HG03354 (cell line): ENCODE results near the gene SFXN2.
"Not testable (repeated sequence)": the region's sequence is repeated elsewhere in the genome, so short reads cannot be mapped to it uniquely, and the experiment has no call there.

Experiments used
- ATAC-seq: cut with Tn5 transposase; IDR thresholded peaks from one replicate; pipeline ENCODE4 v1.9.1; 2021; ENCODE audit warnings: mild to moderate bottlenecking; ENCODE audit not compliant: unreplicated experiment, poor library complexity, severe bottlenecking

SFXN2 gene

DNA sequence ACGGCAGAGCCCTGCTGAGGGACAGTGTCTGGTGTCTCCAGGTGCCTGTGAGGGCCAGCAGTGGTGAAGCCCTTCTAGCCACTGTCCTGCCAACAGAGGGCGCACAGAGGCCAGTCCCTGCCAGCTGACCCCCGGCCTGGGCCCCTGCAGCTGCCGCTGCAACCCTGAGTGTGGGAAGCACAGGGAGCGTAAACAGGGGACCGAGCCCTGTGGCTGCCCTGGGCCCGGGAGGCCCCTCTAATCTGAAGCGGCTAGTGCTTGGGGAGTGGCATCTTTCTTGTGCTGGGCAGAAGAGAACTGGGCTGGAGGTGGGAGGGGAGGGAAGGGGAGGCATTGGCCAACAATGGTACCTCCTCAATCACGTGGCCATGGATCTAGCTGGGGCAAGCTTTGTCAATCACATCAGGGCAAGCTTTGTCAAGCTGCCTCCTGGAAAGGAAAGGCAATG, 35.6 kb upstream of the SFXN2 start:
- no peak for ATAC-seq

DNA sequence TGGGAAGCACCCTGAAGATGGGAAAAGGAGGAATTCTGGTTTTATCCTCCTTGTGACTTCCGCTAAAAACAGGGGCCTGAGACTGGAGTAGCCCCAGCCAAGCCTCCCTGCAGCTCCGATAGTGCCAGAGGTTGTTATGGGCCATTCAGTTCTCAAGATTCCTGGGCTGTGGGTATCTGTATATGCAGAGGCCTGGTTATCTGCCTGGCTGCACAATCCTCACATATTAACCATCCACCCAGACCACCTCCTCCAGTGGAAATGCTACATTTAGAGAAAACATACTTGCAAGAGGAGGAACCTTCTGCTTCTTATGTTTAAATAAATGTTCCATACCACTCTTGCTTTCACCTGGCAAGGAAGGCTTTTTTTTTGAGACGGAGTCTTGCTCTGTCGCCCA, 34.8 kb upstream of the SFXN2 start:
- ATAC-seq, result no peak

DNA sequence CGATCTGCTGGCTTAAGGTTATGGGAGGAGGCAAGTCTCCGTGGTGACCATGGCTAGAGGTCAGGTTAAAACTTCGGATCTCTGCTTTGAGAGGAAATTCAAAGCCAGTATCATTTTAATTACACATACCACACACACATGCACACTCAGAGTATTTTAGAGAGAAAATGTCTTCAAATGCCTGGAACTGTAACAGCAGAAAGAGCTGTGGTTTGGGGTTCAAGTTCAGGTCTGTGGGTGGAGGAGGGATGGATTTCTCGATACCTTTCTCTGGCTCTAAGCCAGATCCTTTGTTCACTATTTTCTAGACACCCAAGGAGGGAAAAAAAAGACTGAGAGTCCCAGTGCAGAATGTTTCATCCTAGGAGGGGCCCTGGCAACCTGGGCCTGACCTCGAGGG, 32.7 kb upstream of the SFXN2 start:
- no peak for ATAC-seq

DNA sequence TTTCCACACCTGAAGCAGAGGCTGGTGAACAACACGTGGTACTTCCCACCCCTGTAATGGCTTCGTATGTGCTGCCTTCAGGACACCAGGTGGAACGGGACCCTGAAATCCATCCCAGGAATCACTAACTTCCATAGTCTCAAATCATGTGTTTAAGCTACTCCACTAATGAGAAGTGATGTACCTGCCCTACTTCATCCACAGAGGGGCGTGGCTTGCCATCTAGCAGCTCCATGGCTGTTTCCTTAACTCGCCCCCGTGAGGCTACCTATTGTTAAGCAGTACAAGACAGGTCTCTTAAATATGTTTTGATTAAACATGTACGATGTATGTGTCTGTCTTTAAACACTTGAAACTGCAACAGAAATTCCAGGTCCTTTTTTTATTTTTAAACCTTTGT, 32.0 kb upstream of the SFXN2 start:
- no peak for ATAC-seq

DNA sequence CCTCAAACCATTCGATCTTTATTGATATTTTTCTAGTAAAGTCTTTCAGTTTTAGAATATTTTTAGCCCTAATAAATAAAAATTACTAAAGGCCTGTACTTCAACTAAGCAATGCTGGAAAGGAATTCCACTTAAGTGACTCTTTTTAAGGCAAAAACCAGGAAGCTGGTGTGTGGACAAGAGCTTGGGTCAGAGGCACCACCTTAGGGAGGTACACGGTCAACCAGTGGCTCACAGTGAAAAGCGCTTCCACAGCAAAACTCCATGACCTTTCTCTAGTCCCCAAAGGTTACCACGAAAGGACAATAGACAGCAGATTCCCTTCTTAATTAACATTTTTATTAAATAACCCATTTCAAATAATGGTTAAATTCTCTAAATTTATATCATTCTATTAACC, 31.5 kb upstream of the SFXN2 start:
- no peak for ATAC-seq

DNA sequence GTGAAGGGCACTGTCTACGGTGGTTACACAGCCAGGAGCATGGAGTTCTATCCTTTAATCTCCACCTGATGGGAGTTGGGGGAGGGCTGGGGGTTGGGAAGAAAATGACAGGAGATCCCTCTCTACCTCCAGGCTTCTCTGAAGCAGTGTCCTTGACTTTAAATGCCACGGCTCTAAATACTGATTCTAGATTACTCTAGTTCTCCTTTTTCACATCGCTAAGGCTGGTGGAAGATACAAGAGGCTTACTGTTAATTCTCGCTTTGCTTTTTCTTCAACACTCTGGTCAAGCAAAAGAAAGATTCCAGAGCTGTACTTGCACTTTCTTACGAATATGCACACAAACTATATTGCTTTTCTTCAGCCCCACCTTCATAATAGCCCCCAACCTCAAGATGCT, 30.7 kb upstream of the SFXN2 start:
- no peak for ATAC-seq

DNA sequence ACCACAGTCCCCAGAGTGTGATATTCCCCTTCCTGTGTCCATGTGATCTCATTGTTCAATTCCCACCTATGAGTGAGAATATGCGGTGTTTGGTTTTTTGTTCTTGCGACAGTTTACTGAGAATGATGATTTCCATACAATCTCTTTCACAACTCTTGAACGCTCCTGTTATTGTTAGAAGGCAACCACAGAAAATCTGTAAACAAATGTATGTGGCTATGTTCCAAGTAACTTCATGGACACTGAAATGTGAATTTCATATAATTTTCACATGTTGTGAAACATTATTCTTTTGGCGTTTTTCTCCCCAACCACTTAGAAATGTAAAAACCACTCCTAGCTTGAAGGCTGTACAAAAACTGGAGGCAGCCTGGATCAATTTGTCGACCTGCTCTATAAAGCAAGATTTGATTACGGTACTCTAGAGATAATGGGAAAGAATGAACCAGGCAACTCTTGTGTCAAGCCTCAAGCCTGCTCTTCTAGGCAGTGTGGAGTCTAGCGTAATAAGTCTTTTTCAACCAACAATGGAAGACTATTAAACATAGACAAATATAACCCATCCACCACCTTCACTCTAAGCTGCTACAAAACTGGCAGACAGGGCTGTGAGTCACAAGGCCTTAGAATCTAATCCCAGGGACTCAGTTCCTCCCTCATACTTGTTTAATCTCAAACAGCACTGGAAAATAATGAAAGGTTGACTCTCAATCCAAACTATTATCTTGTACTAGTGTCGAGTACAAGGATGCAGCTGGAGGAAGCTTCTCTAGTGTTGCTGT, 23.0 kb upstream of the SFXN2 start:
- no peak for ATAC-seq

DNA sequence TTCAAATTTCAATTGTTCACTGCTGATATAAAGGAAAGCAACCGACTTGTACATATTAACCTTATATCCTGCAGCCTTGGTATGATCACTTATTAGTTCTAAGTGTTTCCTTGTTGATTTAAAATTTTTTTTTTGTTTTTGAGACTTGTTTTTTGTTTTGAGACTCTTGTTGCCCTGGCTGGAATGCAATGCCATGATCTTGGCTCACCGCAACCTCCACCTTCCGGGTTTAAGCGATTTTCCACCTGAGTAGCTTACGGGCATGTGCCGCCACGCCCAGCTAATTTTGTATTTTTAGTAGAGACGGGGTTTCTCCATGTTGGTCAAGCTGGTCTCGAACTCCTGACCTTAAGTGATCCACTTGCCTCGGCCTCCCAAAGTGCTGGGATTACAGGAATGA, 19.0 kb upstream of the SFXN2 start:
- ATAC-seq, result not testable (repeated sequence)

DNA sequence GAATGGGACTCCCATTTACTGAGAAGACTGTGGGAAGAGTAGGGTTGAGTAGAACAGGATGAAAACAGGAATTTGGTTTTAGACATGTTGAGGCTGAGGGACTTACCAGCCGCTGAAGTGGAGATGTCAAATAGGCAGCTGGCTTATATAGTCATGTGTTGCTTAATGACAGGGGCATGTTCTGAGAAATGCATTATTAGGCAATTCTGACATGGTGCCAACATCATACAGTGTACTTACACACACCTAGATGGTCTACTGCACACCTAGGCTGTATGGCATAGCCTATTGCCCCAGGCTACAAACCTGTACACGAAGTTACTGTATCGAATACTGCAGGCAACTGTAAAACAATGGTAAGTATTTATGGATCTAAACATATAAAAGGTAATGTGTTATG, 17.7 kb upstream of the SFXN2 start:
- no peak for ATAC-seq

DNA sequence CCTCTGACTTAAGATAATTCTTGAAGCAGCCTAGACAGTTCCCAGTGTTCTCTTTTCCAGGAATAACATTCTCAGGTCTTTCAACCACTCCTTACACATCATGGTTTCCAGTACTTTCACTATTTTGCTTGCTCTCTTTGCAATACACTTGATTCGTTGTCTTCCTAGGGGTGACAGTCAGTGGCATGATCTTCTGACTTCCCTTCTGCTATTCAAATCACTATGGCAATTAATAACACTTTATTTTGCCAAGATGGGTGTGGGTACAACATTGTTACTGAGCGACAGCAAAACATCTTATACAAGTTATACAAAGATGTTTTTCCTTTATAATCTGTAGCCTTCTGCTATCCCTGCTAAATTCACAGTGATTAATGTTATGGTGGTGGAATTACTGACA, 15.5 kb upstream of the SFXN2 start:
- no peak for ATAC-seq

DNA sequence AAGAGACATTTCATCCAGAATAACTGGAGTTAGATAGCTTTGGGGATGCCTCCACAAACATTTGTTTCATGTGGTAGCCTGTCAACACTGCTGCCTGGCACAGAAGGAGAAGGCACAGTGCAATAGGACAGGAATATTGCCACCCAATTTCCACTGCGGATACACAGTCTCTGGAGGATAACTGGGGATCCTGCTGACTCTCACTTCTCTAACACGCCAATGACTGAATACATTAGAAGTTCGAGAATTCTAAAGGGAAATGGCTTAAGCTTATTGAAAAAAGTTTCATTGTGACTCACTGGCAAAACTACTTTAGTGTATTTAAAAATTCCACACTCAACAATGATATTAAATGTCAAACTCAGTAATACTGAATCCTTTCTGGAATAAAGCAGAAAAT, 13.2 kb upstream of the SFXN2 start:
- ATAC-seq, result no peak

DNA sequence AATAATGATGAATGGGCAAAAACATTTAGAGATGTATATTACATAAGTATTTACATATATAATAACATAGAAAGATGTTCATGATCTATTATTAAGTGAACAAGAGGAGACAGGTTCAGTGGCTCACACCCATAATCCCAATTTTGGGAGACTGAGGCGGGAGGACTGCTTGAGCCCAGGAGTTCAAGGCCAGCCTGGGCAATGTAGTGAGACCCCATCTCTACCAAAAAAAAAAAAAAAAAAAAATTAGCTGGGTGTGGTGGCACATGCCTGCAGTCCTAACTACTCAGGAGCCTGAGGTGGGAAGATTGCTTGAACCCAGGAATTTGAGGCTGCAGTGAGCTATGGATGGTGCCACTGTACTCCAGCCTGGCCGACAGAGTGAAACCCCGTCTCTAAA, 12.6 kb upstream of the SFXN2 start:
- no peak for ATAC-seq

DNA sequence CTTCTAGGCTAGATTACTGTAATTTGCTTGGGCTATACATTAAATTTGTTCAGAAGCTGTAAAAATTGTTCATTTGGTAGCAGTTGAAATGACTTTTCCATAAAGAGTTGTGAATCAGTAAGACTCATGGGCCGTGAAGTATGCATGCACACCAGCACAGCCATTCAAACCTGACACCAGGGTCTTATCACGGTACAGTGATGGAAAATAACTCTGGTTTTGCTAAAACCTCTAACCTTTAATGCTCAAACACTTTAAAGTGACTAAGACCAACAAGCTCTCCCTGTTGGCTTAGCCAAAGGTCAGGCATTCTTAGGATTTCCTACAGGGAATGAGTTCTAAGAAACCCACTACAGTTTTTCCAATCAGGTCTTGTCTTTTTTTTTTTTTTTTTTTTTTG, 11.7 kb upstream of the SFXN2 start:
- ATAC-seq, result no peak

DNA sequence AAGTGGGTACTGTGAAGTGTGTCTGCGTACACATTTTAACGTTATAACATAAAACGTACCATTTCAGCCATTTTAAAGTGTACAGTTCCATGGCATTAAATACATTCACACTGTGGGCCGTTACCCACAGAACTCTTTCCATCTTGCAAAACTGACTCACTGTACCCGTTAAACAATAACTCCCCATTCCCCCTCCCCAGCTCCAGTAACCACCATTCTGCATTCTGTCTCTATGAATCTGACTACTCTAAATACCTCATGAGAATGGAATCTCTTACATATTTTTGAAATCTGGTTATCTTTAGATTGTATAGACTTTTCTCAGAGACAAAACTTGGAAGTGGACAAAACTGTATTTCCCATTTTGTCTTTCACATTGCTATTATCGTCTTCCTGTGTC, 9.5 kb upstream of the SFXN2 start:
- no peak for ATAC-seq

DNA sequence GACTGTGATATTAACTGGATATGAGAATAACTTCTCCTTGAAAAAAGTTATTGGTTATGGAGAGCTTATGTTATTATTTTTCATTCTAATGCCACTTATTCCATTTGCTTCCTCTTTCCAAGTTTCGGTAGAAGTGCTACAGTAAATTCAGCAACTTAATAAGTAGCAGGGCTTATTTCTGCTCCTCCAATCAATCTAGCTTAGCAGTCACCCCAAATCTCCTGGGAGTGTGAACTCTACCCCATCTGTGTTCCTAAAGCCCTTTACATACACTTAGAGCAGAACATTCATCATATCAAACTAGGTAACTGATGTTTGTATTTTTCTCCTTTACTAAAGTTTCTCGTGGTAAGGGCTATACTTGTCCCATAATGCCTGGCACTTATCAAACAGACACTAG, 8.9 kb upstream of the SFXN2 start:
- ATAC-seq, result no peak

DNA sequence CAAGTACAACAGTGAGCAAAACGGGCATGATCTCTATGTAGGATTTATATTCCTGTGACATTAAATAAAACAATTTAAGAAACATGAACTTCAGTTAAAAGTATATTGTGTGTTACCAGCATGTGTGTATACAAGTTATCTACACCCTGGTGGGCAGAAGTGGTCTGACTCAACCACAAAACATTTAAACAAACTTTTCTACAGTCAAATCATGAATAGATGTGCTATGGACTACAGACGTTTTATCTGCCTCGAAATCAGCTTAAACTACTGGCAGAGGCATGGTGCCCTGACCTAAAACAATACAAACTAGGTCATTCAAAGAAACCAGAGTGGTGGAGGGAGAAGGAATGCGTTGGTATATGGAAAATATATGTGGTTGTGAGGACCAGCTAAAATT, 3.8 kb upstream of the SFXN2 start:
- no peak for ATAC-seq

DNA sequence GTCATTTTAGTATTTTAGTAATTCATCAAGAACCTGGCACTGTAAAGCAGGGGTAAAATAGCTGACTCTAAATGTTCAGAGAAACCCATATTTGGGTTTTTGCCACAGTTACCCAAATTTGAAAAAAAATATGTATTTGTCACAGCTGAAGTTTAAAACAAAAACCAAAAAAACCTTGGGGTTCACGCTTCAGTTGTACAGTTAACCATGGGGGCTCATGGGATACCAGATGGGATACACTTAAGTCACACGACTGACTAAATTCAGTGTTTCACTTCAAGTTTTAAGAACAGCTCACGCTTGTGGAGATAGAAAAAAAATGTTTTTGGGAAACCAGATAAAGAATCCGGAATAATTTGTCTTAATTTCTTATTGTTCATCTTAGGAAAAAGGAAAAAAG, 2.3 kb upstream of the SFXN2 start:
- no peak for ATAC-seq

DNA sequence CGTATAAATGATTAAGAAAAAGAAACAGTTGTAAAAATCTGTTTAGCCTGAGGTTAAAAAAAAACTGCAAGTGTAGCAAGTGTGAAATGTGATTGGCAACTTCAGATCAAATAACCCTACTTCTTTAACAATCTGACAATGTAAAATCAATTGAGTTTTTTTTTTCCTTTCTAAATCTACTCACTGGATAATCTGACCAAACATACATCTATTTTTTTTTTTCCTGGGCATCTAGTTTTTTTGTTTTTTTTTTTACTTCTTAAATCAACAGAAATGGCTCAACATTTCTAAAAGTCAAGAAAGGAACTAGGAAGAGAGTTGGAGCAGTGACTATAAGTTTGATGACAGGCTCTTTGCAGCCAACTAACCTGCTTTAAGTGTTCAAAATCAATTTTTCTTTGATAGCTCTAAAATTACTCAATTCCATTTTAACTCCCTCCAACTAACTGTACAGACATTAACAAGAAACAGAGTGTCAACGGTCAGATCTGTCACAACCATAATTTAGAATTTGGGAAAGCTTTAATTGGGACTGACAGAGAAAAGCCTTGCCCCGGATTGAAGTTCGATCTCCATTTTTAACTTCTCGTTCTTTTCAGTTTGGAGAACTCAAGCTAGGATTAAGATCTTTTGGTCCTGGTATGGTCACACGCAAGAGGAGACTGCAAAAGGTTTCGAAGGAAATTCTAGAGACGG, 1.4 kb upstream of the SFXN2 start:
- ATAC-seq, result no peak

DNA sequence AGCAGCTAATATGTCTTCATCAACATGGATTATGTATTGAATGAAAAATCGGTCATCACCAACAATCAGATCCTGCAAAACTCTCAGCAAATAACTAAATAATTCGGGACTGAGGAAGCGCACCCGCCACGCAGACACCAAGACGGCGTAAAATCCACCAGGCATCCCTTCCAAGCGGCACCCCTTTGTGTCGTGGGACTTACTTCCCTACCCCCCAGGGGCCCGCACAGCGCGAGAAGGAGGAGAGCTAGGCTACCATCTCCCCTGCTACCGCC, 960 bp upstream of the SFXN2 start:
- ATAC-seq, result peak; percentile 57

DNA sequence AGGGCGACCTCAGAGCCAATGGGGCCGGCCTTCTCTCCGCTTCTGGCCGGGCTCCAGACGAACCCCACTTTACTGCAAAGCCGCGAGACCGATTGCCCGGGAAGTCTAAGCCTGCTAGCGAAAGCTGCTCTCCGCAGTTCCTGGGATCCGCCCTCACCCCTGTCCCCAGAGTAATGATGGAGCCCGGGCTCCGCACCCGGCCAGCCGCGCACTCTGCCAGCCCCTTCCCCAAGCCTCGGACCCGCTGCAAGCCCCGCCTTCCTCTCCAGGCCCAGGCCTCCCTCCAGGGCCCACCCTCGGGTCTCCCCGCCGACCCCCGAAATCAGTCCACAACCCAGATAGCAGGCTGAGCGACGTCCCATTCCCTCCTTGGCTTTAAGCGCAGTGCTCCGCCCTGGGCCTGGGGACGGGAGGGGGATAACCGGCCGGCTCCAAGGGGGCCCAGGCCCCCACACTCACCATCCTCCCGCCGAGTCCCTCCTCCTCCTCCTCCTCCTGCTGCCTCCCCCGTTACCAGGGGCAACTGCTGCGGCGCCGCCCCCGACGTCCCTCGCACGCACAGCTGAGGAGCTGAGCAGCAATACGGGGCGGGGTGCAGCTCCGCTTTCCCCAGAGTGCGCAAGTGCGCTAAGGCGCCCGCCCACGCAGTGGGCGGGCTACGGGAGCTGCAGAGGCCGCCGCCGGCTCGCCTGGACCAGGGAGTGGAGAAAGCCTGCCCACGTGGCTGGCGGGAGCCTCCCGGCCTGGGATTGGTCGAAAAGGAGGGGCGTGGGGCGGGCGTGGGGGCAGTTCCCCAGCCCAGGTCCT, 419 bp upstream of the SFXN2 start, which contains the start of gene ARL3:
ARL3 (minus strand) TSS at position 584 of the 807 bp plus-strand sequence; CDS start at position 462, 122 bp downstream.
- ATAC-seq, result peak; percentile 80

DNA sequence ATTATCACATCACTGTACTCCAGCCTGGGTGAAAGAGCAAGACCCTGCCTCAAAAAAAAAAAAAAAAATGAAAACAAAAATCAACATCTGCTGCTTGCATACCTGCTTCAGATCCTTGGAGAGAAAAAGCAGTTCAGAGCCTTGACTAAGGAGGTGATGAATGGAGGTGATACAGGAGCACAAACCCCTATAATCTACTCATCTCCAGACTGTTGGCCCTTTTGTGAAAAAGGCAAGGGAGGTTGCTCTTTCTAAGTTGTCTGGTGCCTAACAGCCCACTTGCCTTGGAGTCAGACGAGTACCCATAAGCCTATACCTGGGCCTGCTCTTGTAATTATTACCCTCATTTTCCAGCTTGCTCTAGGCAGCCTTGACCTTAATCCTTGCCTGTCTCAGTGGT, 1.4 kb downstream of the SFXN2 start:
- ATAC-seq, result no peak
